Inflammatory macrophage treated with lipopolysaccharide for 1 hour (primary cell): ENCODE data around the gene ETAA1.

ENCODE experiments used
- DNase-seq, 2 donors: peaks; one replicate each; pipeline ENCODE4 v3.0.0-alpha.2; 2020 to 2022

ETAA1 gene

DNA sequence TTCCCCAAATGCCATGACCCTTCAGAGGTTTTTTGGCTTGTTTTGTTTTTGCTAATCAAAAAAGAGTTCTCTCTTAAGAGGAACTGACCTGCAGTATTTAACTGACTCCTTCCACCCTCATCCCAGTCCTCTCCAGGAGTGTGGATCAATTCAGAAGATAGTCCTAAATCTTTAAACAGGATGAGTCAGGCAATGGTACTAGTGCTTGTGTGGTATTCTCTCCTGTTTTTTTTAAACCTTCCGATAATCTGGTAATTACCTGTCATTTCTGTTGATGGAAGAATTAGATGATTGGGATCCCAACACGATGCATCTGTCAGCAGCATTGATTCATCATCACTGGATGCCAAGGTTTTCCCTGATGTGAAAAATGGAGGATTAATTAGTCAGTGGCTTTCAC is 41.2 kb downstream of the ETAA1 start:
- no peak for DNase-seq

DNA sequence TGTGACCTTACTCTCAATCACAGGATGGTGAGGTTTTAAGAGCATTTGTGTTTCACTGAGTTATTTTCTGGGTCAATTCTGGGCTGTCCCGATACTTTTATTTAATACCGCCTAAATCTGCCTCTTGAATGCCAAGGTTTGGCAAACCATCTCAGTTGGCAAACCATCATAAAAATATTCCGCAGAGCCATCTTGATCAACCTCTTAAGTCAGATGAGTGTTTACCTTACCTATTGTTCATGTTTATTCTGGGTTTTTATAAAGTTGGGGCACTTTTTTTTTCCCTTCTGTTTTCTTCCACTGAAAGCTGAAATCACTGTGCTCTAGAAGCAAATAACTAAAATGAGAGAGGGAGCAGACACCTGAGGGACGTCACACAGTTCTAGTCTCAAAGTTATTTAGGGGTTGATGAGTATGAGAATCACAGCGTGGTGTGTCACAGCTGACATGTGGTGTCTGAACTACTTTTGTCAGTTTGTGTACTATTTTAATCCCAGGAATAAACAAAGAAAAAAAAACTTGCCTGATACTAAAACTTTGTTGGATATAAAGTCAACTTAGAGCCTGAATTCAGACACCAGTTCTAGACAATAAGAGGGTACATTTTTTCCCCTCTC is 48.6 kb downstream of the ETAA1 start:
- DNase-seq, result no peak

DNA sequence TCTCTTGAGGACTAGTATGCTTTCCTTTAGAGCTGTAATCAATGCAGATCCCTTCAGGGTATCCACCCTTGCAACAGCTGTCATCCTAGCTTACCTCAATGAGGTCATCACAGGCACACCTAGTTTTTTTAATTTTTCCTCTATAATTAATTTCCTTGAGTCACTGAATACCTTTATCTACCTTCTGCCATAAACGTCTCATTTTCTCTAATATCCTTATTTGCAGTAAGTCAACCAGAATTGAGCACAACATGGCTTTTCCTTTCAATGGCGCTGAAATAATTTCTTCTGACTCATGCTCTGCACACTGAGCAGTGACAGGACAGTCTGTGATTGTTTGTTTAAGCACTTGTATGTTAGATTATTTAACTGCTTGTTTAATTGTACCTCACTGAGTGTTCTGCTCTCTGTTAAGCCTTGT is 49.4 kb downstream of the ETAA1 start:
- DNase-seq, result no peak

DNA sequence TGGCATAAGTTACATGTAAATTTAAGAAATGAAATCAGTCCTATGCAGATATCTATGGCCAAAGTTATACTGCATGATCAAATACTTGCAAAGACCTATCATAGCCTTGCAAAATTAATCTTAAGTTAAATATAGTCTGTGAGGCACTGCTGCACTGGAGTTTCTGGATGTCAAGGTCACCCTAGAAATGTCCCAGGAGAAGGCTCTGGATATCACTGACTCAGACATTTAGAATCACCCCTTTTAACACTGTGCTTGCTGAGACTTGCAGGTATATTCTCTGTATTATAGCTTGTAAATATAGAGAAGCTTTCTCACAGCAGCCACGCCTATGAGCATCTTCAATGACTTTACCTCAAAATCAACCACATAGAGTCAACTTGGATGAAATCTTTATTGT is 51.5 kb downstream of the ETAA1 start:
- DNase-seq, result no peak

DNA sequence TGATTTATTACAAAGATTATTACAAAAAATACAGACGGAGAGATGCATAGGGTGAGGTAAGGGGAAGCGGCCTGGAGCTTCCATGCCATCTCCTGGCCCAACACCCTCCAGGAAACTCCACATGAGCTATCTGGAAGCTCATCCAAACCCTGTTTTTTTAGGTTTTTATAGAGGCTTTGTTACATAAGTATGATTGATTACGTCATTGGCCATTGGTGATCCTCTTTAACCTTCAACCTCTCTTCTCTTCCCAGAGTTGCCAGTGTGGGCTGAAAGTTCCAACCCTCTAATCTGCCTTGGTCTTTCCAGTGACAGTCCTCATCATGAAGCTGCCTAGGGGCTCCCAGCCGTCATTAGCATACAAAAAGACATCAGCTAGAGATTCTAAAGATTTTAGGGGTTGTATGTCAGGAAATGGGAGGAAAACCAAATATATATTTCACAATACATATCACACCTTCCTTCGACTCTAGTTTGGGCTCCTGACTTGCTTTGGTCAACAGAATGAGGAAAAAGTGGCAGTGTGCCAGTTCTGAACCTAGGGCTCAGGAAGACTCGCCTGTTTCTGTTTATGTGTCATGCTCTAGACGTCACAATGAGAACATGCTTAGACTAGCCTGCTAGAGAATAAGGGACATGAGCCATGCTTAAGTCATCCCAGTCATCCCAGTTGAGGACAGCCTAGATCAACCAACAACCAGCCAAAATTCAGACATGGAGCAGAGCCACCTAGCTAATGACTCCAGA is 54.1 kb downstream of the ETAA1 start:
- no peak for DNase-seq

DNA sequence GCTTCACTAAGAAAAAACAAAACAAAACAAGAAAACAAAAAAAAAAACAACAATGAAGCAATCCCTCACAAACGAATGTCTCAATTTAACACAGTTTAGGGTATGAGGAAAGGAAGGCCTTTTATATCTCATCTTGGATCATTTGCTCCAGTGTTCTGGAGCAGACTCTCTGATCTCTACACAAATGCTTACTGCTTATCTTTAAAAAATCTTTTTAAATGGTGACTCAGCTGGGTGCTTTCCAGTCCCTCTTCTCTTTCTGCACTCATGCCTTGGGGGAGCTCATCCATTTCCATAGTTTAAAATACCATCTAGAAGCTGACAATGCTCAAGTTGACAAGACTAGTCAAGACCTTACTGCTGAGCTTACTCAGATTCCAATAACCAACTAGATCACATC is 56.2 kb downstream of the ETAA1 start:
- no peak for DNase-seq

DNA sequence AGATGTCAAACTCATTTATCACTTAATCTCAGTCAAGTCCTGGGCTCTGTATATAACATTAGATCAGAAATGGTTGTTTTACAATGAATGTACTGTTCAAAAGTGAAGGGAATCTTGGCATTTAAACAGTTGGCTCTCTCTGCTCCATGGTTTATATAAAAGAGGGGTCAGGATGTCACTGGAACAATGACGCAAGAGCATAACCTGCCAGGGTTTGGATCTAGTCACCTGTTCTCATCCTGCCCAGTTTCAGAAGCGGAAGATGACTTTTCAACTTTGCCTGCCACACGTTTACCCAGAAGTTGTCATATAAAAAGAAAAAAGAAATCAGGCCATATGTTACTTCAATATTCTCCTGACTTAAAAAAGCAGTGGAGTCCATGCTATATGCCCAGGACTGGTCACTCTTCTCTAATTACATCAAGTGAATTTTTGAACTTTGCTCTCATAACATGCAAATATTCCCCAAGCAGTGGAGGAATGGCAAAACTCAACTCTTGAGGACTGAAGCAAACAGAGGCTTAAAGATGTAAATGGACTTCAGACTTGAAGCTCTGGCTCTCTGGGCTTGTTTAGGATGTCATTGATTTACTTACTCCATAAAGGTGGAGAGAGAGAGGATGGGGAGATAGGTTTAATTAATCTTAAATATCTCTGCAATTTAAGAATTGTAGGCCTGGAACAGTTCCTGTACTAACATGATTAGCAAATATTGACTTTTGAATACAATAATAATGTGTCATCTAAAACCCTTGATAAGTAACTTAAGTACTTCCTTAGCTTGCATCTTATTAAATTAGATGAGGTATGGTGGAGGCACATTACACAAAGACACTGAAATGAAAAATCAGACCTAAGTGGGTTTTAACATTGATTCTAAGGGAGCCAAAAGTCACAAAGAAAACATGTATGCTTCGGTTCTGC is 58.3 kb downstream of the ETAA1 start:
- no peak for DNase-seq

DNA sequence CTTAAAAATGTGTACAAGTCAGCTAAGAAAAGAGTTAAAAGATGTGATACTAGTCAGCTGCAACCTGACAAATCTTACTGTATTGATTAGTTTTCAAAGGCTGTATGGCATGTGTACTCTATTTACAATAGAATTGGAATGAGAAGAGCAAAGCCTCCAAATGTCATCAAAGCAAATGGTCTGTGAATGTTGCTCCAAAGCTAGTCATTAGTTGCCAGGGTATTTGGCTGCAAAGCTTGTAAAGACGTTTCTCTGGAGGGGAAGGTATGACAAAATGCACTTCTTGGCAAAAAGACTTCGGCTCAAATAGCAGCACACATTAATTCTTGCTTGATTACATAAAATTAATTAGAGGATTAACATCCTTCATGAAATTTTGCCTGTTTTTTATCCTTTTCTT is 59.3 kb downstream of the ETAA1 start:
- no peak for DNase-seq

DNA sequence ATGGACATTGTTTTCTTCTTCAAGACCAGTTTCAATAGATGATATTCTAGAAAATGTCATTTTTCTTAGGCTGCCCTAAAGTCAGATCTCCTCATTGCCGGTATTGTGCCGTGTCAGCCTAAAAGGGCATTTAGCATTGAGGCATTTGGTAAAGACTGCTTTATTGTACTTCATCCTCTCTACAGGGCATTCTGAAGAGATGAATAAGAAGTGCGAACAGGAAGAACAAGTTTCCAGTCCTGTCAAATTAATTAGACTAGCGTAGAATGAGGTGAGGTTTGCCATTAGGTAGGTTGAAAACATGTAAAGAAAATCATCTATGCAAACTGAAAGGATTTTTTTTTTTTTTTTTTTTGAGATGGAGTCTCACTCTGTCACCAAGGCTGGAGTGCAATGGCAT is 60.6 kb downstream of the ETAA1 start:
- DNase-seq, result no peak

DNA sequence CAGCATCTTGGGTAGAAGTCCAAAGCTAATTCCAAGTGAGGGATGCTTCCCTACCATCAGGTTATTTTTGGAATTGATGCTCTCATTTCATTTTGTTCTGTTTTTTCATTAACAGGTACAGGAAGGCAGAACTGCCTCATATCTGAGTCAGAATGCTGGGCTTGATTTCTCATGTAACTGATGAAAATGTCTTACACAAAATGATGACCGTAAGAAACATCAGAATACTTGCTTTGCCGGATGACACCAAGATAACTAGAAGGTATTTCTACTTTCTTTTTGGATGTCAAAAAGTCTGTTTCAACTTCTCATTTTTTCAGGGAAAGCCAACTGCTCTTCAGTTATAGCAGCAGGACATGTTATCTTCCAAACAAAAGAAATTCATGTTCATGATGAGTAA is 62.6 kb downstream of the ETAA1 start:
- no peak for DNase-seq
